Measurements from ENCODE around the gene NOB1. TPM values are rescaled to one million over a fixed set of nuclear protein-coding genes. Genes with fewer than 3 reads are reported as not detected.
"Not testable (repeated sequence)": the region's sequence is repeated elsewhere in the genome, so short reads cannot be mapped to it uniquely, and the experiment has no call there.

Gene NOB1
- total RNA-seq, 1 donor from 2014 or later: 133 TPM

DNA sequence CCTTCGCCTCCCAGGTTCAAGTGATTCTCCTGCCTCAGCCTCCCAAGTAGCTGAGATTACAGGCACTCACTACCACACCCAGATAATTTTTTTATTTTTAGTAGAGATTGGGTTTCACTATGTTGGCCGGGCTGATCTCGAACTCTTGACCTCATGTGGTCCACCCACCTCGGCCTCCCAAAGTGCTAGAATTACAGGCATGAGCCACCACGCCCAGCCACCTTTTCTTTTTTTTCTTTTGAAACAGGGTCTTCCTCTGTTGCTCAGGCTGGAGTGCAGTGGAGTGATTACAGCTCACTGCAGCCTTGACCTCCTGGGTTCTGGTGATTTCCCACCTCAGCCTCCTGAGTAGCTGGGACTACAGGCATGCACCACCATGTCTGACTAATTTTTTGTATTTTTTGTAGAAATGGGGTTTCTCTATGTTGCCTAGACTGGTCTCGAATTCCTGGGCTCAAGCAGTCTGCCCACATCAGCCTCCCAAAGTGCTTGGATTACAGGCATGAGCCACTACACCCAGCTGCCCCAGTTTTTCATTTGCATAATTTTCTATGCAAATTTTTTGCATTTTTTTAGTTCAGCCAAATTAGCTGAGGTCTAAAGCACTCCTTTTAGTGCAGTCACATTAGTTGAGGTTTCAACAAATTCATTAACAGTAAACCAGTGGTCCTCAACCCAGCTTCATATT lies 18.7 kb upstream of the NOB1 start:
- DNase-seq (ENCODE audit: low spot score): no peak
- Mint-ChIP-seq H3K4me3 (no peak overlapping the region), H3K36me3 (ENCODE audit: low read depth) (peaks cover 15% of the 10 kb centered on the region), H3K27me3 (ENCODE audit: insufficient read depth) (no peaks in the 10 kb centered on the region), H3K4me1 (ENCODE audit: low read depth) (peaks cover 21% of the 10 kb centered on the region), H3K9me3 (peaks cover 12% of the 10 kb centered on the region), H3K27ac (no peak overlapping the region)
- intact Hi-C loops (cut with micrococcal nuclease): no loop called here

GRCh38 chr16:69771651-69771967 lies 16.9 kb upstream of the NOB1 start:
- H3K27me3 Mint-ChIP-seq (ENCODE audit: insufficient read depth): no peaks in the 10 kb centered on the region
- H3K4me3 Mint-ChIP-seq: no peak overlapping the region
- H3K4me1 Mint-ChIP-seq (ENCODE audit: low read depth): peaks cover 28% of the 10 kb centered on the region
- intact Hi-C loops (cut with micrococcal nuclease): no loop called here
- peaks cover 12% of the 10 kb centered on the region for H3K9me3 Mint-ChIP-seq
- peaks cover 15% of the 10 kb centered on the region for H3K36me3 Mint-ChIP-seq (ENCODE audit: low read depth)
- H3K27ac Mint-ChIP-seq: peak overlapping the region; percentile 32
- DNase-seq (ENCODE audit: low spot score): no peak

DNA sequence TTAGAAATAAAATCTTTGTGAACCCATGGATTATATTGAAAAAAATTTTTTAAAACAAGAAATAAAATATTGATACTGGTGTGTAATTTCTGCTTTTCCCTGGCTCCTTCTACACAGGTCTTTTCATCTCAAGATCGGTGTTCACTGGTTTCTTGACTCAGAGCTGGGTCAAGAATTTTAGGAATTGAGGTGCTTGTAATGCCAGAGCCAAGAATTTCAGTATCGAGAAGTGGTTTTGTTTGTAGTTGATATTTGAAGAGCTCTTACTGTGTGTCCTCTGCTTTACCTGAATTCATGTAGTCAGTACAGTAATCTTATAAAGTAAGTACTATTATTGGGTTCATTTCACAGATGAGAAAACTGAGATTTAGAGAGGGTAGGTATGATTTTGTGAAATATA lies 14.7 kb upstream of the NOB1 start:
- Mint-ChIP-seq H3K9me3 (no peaks in the 10 kb centered on the region), H3K27me3 (ENCODE audit: insufficient read depth) (no peaks in the 10 kb centered on the region), H3K36me3 (ENCODE audit: low read depth) (peaks cover 6% of the 10 kb centered on the region), H3K27ac (no peak overlapping the region), H3K4me3 (no peak overlapping the region), H3K4me1 (ENCODE audit: low read depth) (peaks cover 37% of the 10 kb centered on the region)
- DNase-seq (ENCODE audit: low spot score): no peak
- intact Hi-C loops (cut with micrococcal nuclease): no loop called here

GRCh38 chr16:69768666-69769065 lies 13.9 kb upstream of the NOB1 start:
- no peak overlapping the region for H3K4me3 Mint-ChIP-seq
- peaks cover 39% of the 10 kb centered on the region for H3K4me1 Mint-ChIP-seq (ENCODE audit: low read depth)
- H3K36me3 Mint-ChIP-seq (ENCODE audit: low read depth): peaks cover 6% of the 10 kb centered on the region
- no peak for DNase-seq (ENCODE audit: low spot score)
- no peaks in the 10 kb centered on the region for H3K27me3 Mint-ChIP-seq (ENCODE audit: insufficient read depth)
- intact Hi-C loops (cut with micrococcal nuclease): no loop called here
- H3K9me3 Mint-ChIP-seq: no peaks in the 10 kb centered on the region
- H3K27ac Mint-ChIP-seq: peak overlapping the region; percentile 4

DNA sequence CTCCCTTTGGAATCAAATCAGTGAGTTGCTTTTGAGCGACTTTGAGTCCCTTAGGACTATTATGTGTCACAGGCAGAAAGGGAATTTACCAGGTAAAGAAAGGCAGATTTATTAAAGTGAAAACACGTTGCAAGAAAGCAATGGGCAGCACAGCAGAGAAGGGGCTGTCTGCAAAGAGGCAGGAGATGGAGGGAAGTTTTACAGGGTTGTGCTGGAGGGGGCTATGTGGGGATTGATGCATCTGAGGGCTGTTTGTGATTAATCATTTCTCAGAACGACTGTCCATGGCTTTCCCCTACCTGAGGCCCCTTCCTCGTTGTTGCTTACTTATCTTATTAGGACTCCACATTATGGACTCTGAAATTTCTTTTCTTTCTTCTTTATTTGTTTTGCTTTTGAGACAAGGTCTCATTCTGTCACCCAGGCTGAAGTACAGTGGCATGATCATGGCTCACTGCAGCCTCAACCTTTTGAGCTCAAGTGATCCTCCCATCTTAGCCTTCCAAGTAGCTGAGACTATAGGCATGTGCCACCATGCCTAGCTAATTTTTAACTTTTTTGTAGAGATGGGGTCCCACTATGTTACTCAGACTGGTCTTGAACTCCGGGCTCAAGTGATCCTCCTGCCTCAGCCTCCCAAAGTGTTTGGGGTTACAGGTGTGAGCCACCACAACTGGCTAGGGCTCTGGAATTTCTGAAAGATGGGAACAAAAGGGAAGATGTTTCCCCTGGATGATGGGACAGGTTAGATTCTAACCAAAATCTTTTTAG lies 12.9 kb upstream of the NOB1 start:
- Mint-ChIP-seq H3K9me3 (no peaks in the 10 kb centered on the region), H3K27me3 (ENCODE audit: insufficient read depth) (no peaks in the 10 kb centered on the region), H3K36me3 (ENCODE audit: low read depth) (peaks cover 6% of the 10 kb centered on the region), H3K4me3 (no peak overlapping the region), H3K4me1 (ENCODE audit: low read depth) (peaks cover 44% of the 10 kb centered on the region), H3K27ac (peak overlapping the region; percentile 5)
- intact Hi-C loops (cut with micrococcal nuclease): no loop called here
- no peak for DNase-seq (ENCODE audit: low spot score)

DNA sequence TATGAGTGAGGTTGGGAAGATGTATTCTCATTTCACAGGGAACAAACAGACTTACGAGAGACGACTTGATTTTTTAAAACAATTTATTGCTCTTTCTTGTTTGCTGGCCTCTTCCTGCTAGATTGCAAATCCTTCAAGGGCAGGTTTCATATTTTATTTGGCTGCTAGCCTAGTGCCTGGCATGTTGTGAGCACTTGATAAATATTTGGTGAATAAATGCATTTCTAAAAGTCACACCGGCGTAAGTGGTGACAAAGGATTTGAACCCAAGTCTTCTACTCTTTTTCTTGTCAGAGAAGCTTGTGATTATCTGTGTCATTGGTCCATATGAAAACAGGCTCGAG lies 8.8 kb upstream of the NOB1 start:
- peaks cover 2% of the 10 kb centered on the region for H3K27me3 Mint-ChIP-seq (ENCODE audit: insufficient read depth)
- H3K4me1 Mint-ChIP-seq (ENCODE audit: low read depth): peaks cover 37% of the 10 kb centered on the region
- DNase-seq (ENCODE audit: low spot score): no peak
- intact Hi-C loops (cut with micrococcal nuclease): loop anchor here (2.0 to 5.0 kb wide), 3 partner anchors 37 to 576 kb away; partner anchors contain the start of genes NQO1, SNTB2 and VPS4A
- peak overlapping the region; percentile 95 for H3K4me3 Mint-ChIP-seq
- H3K36me3 Mint-ChIP-seq (ENCODE audit: low read depth): peaks cover 6% of the 10 kb centered on the region
- no peaks in the 10 kb centered on the region for H3K9me3 Mint-ChIP-seq
- peak overlapping the region; percentile 96 for H3K27ac Mint-ChIP-seq

GRCh38 chr16:69762814-69763598 lies 8.3 kb upstream of the NOB1 start:
- Mint-ChIP-seq H3K4me3 (peak overlapping the region; percentile 95), H3K36me3 (ENCODE audit: low read depth) (peaks cover 6% of the 10 kb centered on the region), H3K27ac (peak overlapping the region; percentile 96), H3K27me3 (ENCODE audit: insufficient read depth) (peaks cover 2% of the 10 kb centered on the region), H3K9me3 (no peaks in the 10 kb centered on the region), H3K4me1 (ENCODE audit: low read depth) (peaks cover 36% of the 10 kb centered on the region)
- intact Hi-C loops (cut with micrococcal nuclease): loop anchor here (1.0 to 5.0 kb wide), 4 partner anchors 9 to 576 kb away; partner anchors contain the start of genes NOB1, NQO1, SNTB2 and VPS4A
- no peak for DNase-seq (ENCODE audit: low spot score)

DNA sequence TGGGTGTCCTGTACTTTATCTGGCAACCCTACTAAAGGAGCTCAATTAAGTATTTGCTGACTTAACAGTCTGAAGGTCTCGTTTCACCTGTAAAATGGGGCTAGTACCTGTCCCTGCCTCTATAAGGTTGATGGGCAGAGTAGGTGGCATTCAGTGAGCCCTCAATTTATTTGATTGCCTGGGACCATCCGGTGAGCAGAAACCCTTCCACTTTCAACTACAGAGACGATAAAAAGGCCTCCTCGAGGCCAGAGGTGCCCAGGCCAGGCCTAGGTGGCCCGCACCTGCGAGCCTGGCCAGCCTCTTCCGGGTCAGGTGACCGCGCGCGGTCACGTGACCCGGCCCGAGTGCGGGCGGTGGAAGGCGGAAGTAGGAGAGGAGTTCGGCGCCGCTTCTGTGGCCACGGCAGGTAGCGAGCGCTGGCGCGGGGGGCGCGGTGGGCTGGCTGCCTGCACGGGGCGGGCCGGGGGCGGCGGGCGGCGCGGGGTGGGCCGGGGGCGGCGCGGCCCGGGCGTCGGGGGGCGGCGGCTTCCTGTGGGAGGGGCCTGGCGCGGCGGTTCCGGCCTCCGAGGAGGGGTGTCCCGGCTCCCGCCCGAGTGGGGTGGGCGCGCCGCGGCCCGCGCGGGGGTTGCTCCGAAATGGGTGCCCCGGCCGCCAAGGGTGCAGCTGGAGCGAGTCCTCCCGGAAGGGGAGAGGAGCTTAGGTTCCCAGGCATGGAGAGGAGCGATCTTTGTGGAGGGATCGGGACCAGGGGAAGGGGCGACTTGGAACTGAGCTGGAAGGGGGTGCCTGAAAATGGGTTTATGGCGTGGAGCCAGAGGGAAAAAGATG lies 7.5 kb upstream of the NOB1 start, which contains the start of gene WWP2:
Gene WWP2 (plus strand): TSS at position 350 of the 831 bp plus-strand sequence. CDS start 24,679 bp downstream, outside the sequence.
- peak; percentile 63 for DNase-seq (ENCODE audit: low spot score)
- Mint-ChIP-seq H3K4me1 (ENCODE audit: low read depth) (peaks cover 31% of the 10 kb centered on the region), H3K27me3 (ENCODE audit: insufficient read depth) (peaks cover 2% of the 10 kb centered on the region), H3K36me3 (ENCODE audit: low read depth) (peaks cover 6% of the 10 kb centered on the region), H3K4me3 (peak within 1 kb of the TSS; percentile 95), H3K9me3 (no peaks in the 10 kb centered on the region), H3K27ac (peak within 1 kb of the TSS; percentile 96)
- intact Hi-C loops (cut with micrococcal nuclease): loop anchor here (1.0 to 5.0 kb wide), 4 partner anchors 8 to 575 kb away; partner anchors contain the start of genes NOB1, NQO1, SNTB2 and VPS4A

DNA sequence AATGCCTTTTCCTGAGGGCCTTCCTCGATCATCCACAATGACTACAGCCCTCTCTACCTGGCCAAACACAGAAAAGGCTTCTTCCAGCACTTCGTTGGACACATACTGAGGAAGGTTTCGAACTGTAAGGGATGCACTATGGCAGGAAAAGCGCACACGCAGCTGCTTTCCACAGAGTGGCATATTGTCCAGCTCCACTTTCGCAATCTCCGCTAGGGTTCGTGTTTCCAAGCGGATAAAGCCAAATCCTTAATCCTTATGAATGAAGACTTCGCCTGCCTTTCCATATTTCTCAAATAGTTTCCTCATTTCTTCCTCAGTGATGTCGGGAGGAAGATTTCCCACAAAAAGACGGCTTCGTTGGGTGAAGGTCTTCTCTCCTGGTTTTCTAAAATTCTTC lies 2.6 kb upstream of the NOB1 start:
- H3K36me3 Mint-ChIP-seq (ENCODE audit: low read depth): peaks cover 14% of the 10 kb centered on the region
- DNase-seq (ENCODE audit: low spot score); H3K9me3 Mint-ChIP-seq; intact Hi-C loops (cut with micrococcal nuclease); H3K4me3 Mint-ChIP-seq; H3K27ac Mint-ChIP-seq; H3K27me3 Mint-ChIP-seq (ENCODE audit: insufficient read depth): not testable (repeated sequence)
- peaks cover 34% of the 10 kb centered on the region for H3K4me1 Mint-ChIP-seq (ENCODE audit: low read depth)

GRCh38 chr16:69756705-69757104 lies 2.0 kb upstream of the NOB1 start:
- H3K4me3 Mint-ChIP-seq: no peak overlapping the region

GRCh38 chr16:69754143-69754468 lies 620 bp downstream of the NOB1 start:
- H3K27ac Mint-ChIP-seq: peak overlapping the region; percentile 98
- H3K27me3 Mint-ChIP-seq (ENCODE audit: insufficient read depth): peaks cover 2% of the 10 kb centered on the region
- H3K9me3 Mint-ChIP-seq: no peaks in the 10 kb centered on the region
- DNase-seq (ENCODE audit: low spot score): no peak
- peaks cover 32% of the 10 kb centered on the region for H3K4me1 Mint-ChIP-seq (ENCODE audit: low read depth)
- intact Hi-C loops (cut with micrococcal nuclease): loop anchor here (1.0 to 2.0 kb wide), 7 partner anchors 8 to 443 kb away; partner anchors contain the start of genes COG8, NIP7, NQO1 and VPS4A
- H3K4me3 Mint-ChIP-seq: peak overlapping the region; percentile 99
- H3K36me3 Mint-ChIP-seq (ENCODE audit: low read depth): peaks cover 29% of the 10 kb centered on the region

More at GRCh38 chr16:69756705-69757104, 2.0 kb upstream of the NOB1 start:
- Mint-ChIP-seq H3K27ac (no peak overlapping the region), H3K9me3 (no peaks in the 10 kb centered on the region), H3K36me3 (ENCODE audit: low read depth) (peaks cover 20% of the 10 kb centered on the region), H3K27me3 (ENCODE audit: insufficient read depth) (peaks cover 2% of the 10 kb centered on the region), H3K4me1 (ENCODE audit: low read depth) (peaks cover 35% of the 10 kb centered on the region)
- intact Hi-C loops (cut with micrococcal nuclease): no loop called here
- no peak for DNase-seq (ENCODE audit: low spot score)

- H3K36me3 Mint-ChIP-seq (ENCODE audit: low read depth): peaks cover 57% of the 10 kb centered on the region
- intact Hi-C loops (cut with micrococcal nuclease): no loop called here
- H3K27me3 Mint-ChIP-seq (ENCODE audit: insufficient read depth): no peaks in the 10 kb centered on the region
- peaks cover 22% of the 10 kb centered on the region for H3K4me1 Mint-ChIP-seq (ENCODE audit: low read depth)
- H3K4me3 Mint-ChIP-seq: no peak overlapping the region
- no peak for DNase-seq (ENCODE audit: low spot score)
- H3K9me3 Mint-ChIP-seq: no peaks in the 10 kb centered on the region
- H3K27ac Mint-ChIP-seq: no peak overlapping the region
Observed at GRCh38 chr16:69748694-69749345, 5.9 kb downstream of the NOB1 start.
